Islet of Langerhans (tissue), 1 donor: ENCODE measurements around the gene LDLRAD2.

Experiments used
- FAIRE-seq: peaks from one replicate; lab custom pipeline; 2011; peaks lifted over from hg19 to GRCh38; lab: Jason Lieb, UNC

LDLRAD2 gene

DNA sequence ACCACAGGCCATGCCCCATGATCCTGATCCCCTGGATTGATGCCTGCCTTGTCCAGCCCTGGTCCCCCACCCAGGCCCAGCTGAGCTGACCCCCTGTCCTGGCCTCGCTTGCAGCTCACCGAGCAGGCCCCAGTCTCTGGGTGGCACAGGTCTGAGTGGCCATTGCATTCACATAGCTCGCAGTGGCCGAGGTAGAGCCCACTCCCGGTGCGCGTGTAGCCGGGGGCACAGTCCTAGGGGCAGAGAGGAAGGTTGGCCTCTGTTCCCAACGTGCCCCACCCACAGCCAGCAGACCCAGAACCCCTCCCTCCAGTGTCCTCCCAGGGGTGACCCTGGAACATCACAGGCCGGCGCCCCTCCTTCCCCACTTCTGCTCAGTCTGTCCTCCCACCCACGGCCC, 51.9 kb downstream of the LDLRAD2 start:
- no peak for FAIRE-seq

DNA sequence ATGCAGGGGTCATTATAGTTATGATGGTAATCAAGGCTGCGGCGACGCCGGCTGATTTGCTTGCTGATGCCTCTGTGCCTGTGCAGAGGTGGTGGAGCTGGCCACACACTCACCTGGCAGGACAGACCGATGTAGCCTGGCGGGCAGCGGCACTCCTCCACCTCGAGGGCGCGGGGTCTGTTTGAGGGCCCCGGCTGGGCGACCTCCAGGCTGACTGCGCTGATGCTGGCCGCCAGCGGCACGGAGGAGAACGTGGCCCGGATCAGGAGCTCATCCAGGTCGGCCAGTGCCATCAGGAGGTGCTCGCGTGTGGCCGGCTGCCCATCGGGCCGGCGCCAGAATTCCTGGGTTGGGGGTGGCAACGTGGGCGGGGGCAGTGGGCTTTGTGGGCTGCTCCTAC, 52.7 kb downstream of the LDLRAD2 start:
- FAIRE-seq: no peak

DNA sequence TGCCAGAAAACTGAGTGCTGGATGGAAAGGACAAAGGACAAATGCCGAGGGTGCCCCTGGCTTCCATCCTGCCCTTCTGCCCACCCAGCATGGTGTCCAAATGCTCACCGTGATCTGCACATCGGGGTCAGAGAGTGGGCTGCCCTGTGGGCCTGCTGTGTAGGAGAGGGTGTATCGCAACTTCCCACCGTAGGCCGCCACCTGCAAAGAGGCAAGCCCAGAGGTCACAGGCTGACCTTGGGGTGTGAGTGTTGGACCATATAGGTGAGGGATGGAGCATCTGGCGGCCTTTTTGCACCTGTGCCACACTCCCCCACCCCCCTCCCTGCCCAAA, 53.5 kb downstream of the LDLRAD2 start:
- no peak for FAIRE-seq

DNA sequence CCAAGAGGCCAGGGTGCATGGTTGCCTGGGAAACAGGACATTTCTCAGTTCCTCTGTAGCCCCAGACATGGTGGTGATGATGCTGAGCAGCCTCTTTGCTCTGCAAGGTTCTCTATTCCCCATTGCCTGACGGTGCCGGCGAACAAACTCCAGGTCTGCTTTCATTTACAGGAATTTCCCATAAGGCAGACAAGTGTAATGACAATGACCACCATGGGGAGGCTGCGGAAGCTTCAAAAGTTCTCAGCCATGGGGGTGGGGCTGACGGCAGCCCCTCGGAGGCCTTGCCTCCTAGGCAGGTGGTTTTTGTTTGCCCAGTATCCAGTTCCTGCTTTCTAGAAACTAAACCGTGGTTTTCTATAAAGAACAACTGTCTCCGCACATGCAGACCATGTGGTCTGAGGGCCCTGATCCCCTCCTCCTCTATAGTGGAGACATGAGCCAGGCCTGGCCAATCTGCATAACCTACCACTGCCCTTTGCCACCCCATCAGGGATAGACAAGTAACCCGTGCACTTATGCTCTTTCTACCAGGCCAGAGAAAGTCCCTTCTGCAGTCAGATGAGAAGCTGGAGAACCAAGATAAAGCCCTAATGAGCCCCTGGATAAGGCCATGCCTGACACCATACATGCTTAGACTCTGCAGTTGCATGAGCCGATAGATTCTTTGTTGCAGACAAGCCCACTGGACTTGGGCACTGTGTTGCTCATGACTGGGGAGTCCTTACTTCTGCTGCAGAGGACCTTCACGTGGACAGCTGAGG, 54.1 kb downstream of the LDLRAD2 start:
- no peak for FAIRE-seq

DNA sequence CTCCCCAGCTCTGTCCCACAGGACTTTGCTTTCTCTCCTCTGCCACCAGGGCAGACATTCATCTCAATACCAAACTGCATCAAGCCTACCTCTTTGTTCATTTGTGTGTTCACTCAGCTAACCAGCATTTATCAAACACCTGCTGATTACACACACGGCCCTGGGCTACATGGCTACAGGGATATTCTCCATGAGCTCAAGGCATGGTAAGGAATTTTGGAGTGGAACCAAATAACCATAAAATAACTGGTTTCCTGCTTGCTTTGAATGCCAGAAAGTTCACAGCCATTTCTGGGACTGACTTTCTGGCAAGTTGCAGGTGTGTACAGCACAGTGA, 54.6 kb downstream of the LDLRAD2 start:
- no peak for FAIRE-seq

DNA sequence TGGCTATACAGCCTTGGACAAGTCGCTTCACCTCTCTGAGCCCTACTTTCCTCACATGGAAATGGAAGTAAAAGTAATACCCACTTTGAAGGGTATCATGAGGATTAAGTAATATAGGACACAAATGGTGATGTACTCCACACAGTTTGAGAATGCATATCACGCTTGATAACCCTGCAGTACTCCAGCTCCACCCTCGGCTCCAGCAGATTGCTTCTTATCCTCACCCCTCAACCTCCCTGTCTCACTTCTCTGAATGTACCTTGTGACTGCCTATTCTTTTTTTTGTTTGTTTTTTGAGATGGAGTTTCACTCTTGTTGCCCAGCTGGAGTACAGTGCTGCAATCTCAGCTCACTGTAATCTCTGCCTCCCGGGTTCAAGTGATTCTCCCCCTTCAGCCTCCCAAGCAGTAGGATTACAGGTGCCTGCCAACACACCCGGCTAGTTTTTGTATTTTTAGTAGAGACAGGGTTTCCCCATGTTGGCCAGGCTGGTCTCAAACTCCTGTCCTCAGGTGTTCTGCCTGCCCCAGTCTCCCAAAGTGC, 55.5 kb downstream of the LDLRAD2 start:
- FAIRE-seq: no peak

DNA sequence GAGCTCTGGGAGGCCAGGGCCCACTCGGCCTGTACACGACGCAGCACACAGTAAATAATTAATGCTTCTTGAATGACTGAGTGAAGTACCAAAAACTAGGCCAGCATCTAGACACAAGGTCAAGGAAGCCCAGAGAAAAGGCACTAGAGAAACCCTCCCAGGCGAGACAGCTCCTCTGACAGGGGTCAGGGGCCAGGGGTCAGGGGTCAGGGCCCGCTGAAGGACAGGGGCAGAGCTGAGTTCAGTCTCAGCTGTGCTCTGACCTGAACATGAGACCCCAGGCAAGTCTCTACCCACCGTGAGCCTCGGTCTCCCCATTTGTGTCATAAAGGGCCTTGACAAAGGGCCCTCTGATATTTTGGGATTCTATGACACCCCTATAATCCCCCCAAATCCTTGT, 56.4 kb downstream of the LDLRAD2 start:
- FAIRE-seq: no peak

DNA sequence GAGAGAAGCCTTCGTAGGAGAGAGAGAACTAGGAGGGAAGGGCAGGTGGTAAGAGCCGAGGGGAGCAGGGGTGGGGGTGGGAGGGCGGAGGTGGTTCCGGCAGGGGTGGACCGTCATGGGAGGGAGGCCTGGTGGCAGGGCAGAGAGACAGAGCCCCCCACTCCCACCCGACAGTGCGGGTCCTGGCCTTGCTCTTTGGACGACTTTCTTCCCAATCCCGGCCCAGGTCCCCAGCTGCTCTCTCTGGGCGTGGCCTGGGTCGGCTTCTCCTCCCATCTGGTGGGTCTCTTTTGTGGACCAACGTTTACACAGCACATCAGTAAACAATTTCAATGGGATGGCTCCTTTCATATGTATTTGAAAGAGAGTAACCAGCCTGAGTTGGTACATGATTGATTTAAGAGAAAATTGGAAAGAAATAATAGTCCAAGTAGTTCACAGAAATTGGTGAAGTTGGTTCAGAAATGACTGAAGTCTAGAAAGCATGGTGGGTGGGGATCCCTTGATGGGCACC, 56.9 kb downstream of the LDLRAD2 start:
- no peak for FAIRE-seq

DNA sequence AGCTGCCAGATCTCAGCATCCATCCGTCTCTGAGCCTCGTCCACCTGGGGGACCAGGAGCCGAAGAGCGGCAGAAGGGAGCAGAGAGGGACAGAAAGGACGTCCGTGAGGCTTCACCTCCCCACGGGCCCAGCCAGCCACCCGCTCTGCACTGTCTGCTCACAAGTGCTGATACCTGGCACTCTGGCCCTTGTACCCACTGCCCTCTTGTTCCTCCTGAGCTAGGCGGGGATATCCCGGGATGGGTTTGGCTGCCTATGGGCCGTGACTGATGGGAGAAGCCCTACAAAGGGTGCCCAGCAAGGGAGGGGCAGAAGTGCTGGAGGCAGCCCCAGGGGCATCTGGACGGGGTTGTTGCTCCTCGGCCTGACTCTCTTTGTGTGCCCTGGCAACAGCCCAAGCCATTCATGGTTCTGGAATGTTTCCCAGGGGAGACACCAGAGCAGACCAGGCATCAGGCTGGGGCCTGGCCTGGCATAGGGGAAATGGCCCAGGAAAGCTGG, 57.6 kb downstream of the LDLRAD2 start:
- FAIRE-seq: no peak

DNA sequence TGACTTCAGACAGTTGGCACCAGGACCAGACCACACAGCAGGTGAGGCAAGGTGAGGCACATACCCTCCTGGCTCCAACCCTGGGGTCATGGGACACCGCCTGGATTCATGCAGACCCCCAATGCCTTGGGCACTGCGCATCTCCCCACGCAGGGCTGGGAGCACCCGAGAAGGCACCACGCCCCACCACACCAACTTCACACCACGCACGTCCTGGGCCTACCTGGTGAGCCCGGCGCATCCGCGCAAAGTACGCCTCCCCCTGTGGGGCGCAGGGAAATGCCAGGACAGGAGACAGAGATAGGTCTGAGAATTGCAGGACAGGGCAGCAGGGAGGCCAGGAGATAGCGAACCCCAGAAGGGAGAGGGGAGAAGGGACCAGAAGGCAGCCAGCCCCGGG, 58.5 kb downstream of the LDLRAD2 start:
- FAIRE-seq: no peak

DNA sequence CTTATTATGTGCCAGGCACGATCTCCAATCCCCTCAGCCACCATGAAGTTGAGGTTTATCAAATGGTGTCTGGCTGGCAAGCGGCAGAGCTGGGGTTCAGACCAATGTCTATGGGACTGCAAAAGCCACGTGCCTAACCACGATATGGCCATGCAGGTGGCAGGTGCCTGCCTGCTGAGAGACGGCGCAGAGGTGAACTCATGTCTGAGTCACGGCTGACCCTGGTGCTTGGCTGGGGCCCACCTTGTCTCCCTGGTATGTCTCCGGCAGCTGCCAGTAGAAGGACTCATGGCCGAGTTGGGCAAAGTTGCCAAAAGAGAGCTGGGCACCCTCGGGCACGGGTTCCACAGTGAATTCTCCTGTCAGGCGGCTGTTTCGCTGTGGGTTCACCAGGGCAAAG, 59.9 kb downstream of the LDLRAD2 start:
- FAIRE-seq: no peak

DNA sequence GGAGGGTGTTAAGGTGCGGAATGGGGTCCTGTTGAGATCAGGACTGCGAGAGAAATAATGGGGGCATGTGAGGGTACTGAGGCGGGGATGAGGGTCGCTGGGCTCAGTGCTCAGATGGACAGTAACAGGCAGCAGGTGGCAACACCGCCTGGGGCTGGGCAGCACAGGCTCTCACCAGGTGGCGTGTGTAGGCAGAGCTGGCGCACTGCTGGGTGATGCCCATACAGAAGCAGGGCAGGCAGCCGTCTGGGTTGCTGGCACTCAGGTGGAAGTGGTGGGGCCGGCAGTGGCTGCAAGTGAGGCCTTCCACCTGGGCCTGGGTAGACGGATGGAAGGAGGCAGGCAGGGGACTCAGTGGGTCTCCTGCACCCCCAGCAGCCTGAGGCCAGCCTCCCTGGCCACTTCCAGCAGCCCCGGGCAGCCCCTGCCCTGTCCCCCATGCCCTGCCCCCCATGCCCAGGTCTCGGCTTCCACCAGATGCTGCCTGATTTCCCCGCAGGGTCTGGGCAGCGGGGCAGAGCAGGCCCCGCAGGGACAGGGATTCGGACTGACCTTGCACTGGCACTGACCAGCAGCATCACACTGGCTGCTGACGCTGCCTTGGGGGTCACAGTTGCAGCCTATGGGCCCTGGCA, 60.5 kb downstream of the LDLRAD2 start:
- no peak for FAIRE-seq

DNA sequence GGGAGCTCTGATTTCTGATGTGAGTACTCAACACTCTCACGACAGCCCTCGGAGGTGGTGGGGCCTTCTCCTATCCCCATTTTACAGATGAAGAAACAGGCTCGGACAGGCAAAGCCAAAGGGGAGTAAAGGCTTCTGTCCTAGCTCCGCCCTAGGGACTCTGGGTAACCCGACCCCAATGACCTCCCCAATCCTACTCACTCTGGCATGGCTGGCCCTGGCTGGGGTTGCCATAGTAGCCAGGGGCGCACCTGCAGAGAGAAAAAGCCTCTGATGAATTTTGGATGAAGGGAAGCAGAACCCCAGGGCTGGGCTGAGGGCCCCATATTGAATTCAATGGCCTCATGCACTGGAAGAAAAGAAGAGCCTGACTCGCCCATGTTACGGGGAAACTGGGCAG, 61.1 kb downstream of the LDLRAD2 start:
- no peak for FAIRE-seq

DNA sequence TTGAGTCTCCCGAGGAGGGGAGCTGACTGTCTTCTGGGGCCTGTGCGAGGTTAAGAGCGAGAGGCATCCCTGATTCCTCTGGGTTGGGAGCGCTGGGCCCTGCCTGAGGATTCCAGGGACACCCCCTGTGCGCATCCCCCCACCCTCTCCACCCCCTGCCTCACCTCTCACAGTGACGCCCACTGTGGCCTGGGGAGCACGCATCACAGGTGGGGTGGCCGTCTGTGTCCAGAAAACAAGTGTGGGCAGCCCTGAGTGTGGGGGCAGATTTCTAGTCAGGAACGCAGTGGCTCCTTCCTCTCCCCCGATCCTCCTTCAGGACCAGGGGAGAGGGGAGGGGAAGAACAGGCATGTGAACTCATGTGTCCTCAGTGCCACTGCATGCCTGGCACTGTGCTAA, 61.7 kb downstream of the LDLRAD2 start:
- no peak for FAIRE-seq

DNA sequence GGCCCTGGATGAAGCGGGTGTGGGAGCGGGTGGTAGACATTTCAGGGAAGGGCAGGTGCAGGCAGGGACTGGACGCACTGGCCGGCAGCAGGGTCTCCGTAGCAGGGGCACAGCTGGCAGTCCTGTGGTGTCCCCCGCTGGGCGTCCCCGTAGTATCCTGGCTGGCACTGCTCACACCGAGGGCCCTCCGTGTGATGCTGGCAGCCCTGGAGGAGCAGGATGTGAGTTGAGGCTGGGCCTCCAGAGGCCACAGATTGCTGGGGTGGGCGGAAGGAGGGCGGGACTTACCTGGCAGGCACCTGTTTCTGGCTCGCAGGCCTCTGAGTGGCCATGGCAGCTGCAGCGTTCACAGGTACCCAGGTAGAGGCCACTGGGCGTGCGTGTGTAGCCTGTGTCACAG, 62.3 kb downstream of the LDLRAD2 start:
- FAIRE-seq: no peak
